Measurements from ENCODE around the gene SPATS2L. TPM values are rescaled to one million over a fixed set of nuclear protein-coding genes. Genes with fewer than 3 reads are reported as not detected.

Gene SPATS2L
- total RNA-seq, 4 donors from 2014 or later: 51.9 to 151 (median 78.9) TPM

- peak overlapping the region; percentile 83 to 96 (median 92) for H3K27ac ChIP-seq (replicated peaks in 1 of 4)
- intact Hi-C loops (cut with DNase I): loop anchor here (5.0 kb wide), 1 partner anchor 326 kb away; no protein-coding TSS in a partner anchor
- DNase-seq (ENCODE audit: extremely low spot score): no peak
- H3K27me3 ChIP-seq: no peaks in the 10 kb centered on the region
- H3K4me1 ChIP-seq: peaks cover 45 to 58% (median 51%) of the 10 kb centered on the region in 4 donors
- no peaks in the 10 kb centered on the region for H3K9me3 ChIP-seq
- H3K4me3 ChIP-seq: peak overlapping the region; percentile 80 to 98 (median 94)
- H3K36me3 ChIP-seq: no peaks in the 10 kb centered on the region
- TF ChIP-seq EP300 (IDR thresholded peaks at IDR 0.05): no peak
- TF ChIP-seq POLR2AphosphoS5 (IDR thresholded peaks at IDR 0.05): no peak
- TF ChIP-seq CTCF (IDR thresholded peaks at IDR 0.05): no peak
- TF ChIP-seq POLR2A (IDR thresholded peaks at IDR 0.05; ENCODE audit: low read depth): no peak
- 64% methylated on average over 5 of the region's 5 CpGs for WGBS
These were observed 2.2 kb downstream of the SPATS2L start for GRCh38 chr2:200308546-200309295.

- TF ChIP-seq POLR2AphosphoS5 (IDR thresholded peaks at IDR 0.05) (no peak), POLR2A (IDR thresholded peaks at IDR 0.05; ENCODE audit: low read depth) (no peak), EP300 (IDR thresholded peaks at IDR 0.05) (no peak), CTCF (IDR thresholded peaks at IDR 0.05) (no peak)
- Histone ChIP-seq H3K27me3 (no peaks in the 10 kb centered on the region), H3K36me3 (no peaks in the 10 kb centered on the region), H3K9me3 (no peaks in the 10 kb centered on the region), H3K4me3 (peak overlapping the region in 1 of 4 donors; percentile 8), H3K4me1 (peaks cover 45 to 62% (median 53%) of the 10 kb centered on the region in 4 donors), H3K27ac (replicated peaks in 1 of 4) (no peak overlapping the region)
- DNase-seq (ENCODE audit: extremely low spot score): no peak
- WGBS: 93% methylated on average over 1 of the region's 1 CpG
- intact Hi-C loops (cut with DNase I): loop anchor here (5.0 kb wide), 1 partner anchor 327 kb away; no protein-coding TSS in a partner anchor
These were observed 3.0 kb downstream of the SPATS2L start for GRCh38 chr2:200309296-200310049.

- Histone ChIP-seq H3K27me3 (no peaks in the 10 kb centered on the region), H3K27ac (replicated peaks in 1 of 4) (no peak overlapping the region), H3K4me1 (peaks cover 39 to 58% (median 54%) of the 10 kb centered on the region in 4 donors), H3K9me3 (no peaks in the 10 kb centered on the region), H3K36me3 (no peaks in the 10 kb centered on the region), H3K4me3 (no peak overlapping the region)
- intact Hi-C loops (cut with DNase I): no loop called here
- DNase-seq (ENCODE audit: extremely low spot score): no peak
- WGBS: 95% methylated on average over 2 of the region's 2 CpGs
- TF ChIP-seq EP300 (IDR thresholded peaks at IDR 0.05) (no peak), POLR2A (IDR thresholded peaks at IDR 0.05; ENCODE audit: low read depth) (no peak), CTCF (IDR thresholded peaks at IDR 0.05) (no peak), POLR2AphosphoS5 (IDR thresholded peaks at IDR 0.05) (no peak)
These were observed 4.1 kb downstream of the SPATS2L start for GRCh38 chr2:200310545-200310971.

- WGBS: 60% methylated on average over 3 of the region's 3 CpGs
- peaks cover 36 to 59% (median 50%) of the 10 kb centered on the region in 4 donors for H3K4me1 ChIP-seq
- H3K4me3 ChIP-seq: no peak overlapping the region
- H3K9me3 ChIP-seq: no peaks in the 10 kb centered on the region
- no peak for TF ChIP-seq POLR2A (IDR thresholded peaks at IDR 0.05; ENCODE audit: low read depth)
- TF ChIP-seq EP300 (IDR thresholded peaks at IDR 0.05): no peak
- TF ChIP-seq CTCF (IDR thresholded peaks at IDR 0.05): no peak
- no peak for TF ChIP-seq POLR2AphosphoS5 (IDR thresholded peaks at IDR 0.05)
- intact Hi-C loops (cut with DNase I): no loop called here
- no peaks in the 10 kb centered on the region for H3K27me3 ChIP-seq
- H3K27ac ChIP-seq (replicated peaks in 1 of 4): no peak overlapping the region
- DNase-seq (ENCODE audit: extremely low spot score): no peak
- no peaks in the 10 kb centered on the region for H3K36me3 ChIP-seq
These were observed 4.6 kb downstream of the SPATS2L start for GRCh38 chr2:200311139-200311538.

All from esophagus muscularis mucosa (tissue), 4 donors.